GM19240 (cell line): ENCODE measurements around the gene MAPK1.
"Not testable (repeated sequence)": the region's sequence is repeated elsewhere in the genome, so short reads cannot be mapped to it uniquely, and the experiment has no call there.

Experiments
- DNase-seq: peaks from one replicate; pipeline ENCODE4 v3.0.0; 2011; ENCODE audit warnings: low spot score; ENCODE audit not compliant: insufficient read length

MAPK1 gene

DNA sequence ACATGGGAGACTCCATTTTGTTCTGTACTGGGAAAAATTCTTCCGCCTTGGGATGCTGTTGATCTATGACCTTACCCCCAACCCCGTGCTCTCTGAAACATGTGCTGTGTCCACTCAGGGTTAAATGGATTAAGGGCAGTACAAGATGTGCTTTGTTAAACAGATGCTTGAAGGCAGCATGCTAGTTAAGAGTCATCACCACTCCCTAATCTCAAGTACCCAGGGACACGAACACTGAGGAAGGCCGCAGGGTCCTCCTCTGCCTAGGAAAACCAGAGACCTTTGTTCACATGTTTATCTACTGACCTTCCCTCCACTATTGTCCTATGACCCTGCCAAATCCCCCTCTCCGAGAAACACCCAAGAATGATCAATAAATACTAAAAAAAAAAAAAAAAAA, 19.4 kb downstream of the MAPK1 start:
- DNase-seq = not testable (repeated sequence)

GRCh38 chr22:21845558-21846453, 21.6 kb downstream of the MAPK1 start:
- DNase-seq = no peak

DNA sequence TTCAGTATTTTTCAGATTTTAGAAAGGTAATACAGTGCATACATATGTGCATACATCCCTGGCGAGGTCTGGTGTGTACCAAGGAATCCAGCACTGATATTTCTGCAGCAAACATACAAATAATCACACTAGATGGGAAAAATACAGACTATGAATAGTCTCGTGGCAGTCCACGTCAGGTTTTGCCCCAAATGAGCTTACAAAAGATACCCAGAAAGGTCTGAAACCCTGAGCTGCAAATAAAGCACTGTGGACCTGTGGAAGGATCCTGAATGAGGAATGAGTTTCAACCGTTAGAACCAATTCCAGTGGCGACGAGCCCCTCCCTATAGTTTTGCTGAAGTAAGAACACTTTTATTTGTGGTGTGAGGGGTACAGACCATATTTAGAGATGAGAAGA, 24.5 kb downstream of the MAPK1 start:
- DNase-seq = no peak

- DNase-seq = no peak
Measured at GRCh38 chr22:21841422-21841821, 26.0 kb downstream of the MAPK1 start.

DNA sequence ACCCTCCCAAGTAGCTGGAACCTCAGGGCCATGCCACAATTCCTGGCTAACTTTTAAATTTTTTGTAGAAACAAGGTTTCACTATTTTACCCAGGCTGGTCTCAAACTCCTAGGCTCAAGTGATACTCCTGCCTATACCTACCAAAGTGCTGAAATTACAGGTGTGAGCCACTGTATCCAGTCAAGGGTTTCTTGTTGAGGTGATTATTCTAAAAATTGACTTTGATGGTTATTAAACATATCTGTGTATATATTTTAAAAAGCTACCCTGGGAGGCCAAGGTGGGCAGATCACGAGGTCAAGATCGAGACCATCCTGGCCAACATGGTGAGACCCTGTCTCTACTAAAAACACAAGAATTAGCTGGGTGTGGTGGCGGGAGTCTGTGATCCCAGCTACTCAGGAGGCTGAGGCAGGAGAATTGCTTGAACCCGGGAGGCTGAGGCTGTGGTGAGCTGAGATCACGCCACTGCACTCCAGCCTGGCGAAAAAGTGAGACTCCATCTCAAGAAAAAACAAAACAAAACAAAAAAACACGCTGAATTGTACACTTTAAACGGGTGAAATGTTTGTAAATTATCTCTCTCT, 27.1 kb downstream of the MAPK1 start:
- DNase-seq = no peak

DNA sequence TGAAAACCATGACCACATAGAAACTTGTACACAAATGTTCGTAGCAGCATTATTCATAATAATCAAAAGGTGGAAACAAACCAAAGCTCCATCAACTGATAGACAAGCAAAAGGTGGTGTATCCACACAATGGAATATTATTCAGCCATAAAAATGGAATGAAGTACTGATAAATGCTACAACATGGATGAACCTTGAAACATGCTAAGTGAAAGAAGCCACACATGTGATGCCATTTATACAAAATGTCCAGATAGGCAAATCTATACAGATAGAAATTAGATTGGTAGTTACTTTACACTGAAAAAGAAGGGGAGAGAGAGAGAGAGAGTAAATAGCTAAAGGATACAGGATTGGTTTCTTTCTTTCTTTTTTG, 27.7 kb downstream of the MAPK1 start:
- DNase-seq = no peak

- DNase-seq = not testable (repeated sequence)
Measured at GRCh38 chr22:21839104-21839764, 28.2 kb downstream of the MAPK1 start.

GRCh38 chr22:21837248-21837979, 30.0 kb downstream of the MAPK1 start:
- no peak for DNase-seq

GRCh38 chr22:21836486-21836885, 31.0 kb downstream of the MAPK1 start:
- not testable (repeated sequence) for DNase-seq

DNA sequence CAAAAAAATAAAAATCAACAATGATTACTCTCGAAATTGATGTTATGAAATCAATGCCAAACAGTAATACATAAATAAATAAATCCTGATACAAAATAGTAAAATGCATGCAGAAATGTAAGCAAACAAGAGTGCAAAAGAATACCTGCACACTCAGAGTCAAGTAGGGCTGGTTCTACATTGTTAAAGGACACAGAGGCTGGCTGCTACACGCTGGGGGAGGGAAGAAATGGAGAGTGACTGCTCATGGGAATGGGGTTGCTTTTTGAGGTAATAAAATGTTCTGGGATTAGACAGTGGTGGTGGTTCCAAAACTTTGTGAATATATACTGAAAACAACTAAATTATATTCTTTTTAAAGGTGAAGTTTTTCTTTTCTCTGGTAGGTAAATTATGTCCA, 32.1 kb downstream of the MAPK1 start:
- no peak for DNase-seq

GRCh38 chr22:21834869-21835268, 32.6 kb downstream of the MAPK1 start:
- DNase-seq = no peak

DNA sequence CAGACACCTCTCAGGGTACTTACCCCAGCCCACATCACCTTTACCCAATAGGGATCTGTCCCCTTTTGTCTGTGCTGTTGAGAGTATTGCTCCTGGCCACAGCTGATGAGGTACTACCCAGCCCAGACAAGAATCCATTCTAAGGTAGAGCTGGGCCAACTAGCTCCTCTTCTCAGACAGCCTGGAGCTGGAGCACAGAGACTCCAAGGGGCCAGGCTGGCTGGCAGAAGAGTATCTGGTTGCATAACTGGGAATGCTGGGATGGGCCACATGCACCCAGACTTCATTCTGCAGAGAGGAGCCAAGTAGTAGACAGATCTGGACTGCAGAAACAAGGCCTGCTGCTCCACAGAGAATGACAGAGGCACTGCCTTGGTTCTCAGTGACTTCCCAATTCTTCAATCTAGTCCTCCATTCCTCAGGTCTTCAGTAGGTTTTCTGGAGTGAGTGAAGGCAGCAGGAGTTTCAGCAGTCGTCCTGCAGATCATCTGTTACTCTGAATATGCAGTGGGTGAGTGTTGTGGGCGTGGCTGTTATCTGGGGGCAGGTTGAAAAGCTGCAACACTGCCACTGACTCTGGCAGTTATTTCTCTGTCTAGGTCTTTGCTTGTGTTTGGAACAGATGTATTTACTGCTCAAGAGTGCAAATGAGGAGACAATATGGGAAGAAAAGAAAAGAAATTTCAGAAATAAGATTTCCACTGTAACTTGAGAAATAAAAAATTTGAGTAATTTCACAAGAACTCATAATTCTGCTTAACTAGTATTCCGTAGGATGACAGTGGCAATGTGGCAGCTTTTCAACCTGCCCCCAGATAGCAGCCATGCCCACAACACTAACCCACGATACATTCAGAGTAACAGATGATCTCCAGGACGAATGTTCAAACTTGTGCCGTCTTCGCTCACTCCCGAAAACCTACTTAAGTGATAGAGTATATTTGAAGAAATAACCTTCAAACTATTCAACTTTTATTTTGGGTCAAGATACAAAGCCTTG, 34.9 kb downstream of the MAPK1 start:
- no peak for DNase-seq

DNA sequence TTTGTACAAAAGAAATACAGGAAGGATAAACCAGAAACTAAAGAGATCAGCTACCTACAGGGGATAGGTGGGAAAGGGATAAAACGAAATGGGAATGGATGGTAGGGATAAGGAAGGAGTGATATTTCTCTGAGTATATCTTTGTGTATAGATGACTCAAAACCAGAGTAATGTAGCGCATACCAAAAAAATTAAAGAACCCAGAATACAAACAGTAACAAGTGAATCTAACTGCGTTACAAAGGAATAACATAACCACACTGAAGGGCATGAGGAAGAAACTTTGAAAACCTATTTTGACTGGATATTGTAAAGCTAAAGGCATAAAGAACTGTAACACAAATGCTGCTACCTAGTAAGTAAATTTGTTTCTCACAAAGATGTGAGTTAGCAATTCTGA, 37.9 kb downstream of the MAPK1 start:
- DNase-seq = no peak

- DNase-seq = no peak
Measured at GRCh38 chr22:21828268-21828638, 39.2 kb downstream of the MAPK1 start.

GRCh38 chr22:21827628-21828267, 39.7 kb downstream of the MAPK1 start:
- DNase-seq = no peak

DNA sequence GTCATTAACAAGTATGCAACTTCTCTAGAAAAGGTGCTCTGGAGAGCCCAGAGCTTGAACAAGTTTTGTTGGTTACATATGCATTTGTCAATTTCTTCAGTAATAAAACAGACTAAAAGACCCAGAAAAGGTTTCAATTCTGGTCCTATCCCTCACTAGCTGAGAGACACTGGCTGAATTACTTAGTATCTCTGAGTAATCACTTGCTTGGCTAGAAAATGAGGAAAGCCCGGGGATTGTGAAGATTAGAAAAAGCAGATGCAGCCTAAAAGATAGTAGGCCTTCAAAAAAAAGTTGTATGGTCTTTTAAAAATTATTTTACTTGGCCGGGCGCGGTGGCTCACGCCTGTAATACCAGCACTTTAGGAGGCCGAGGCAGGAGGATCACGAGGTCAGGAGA, 41.2 kb downstream of the MAPK1 start:
- DNase-seq = no peak

- not testable (repeated sequence) for DNase-seq
Measured at GRCh38 chr22:21824962-21825361, 42.5 kb downstream of the MAPK1 start.

DNA sequence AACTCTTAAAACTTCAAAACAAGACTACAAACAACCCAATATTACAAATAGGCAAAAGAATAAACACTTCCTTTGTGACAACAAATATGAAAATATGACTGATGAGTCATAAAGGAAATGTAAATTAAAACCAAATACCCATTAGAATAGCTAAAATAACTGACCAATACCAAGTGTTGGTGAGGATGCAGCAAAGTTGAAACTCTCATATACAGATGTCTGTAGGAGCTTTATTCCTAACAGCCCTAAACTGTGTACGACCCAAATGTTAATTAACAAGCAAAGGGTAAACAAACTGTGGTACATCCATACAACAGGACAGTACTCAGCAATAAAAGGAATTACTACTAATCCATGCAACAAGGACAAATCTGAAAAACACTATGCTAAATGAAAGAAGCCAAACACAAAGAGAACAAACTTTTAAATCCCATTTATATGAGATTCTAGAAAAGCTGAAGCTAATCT, 43.0 kb downstream of the MAPK1 start:
- no peak for DNase-seq

GRCh38 chr22:21823740-21824444, 43.6 kb downstream of the MAPK1 start:
- no peak for DNase-seq
